Gastroesophageal sphincter (tissue), 3 donors: ENCODE results near the gene NBAS.

Experiments used
- CTCF ChIP-seq, 4 experiments: fragments of 200-600 bp in 2 of 4; fragments of 450-650 bp in 2 of 4; sonication (generic) in 1 of 4; IDR thresholded peaks; one replicate each; pipeline ENCODE4 v1.5.1; 2017 to 2019; ENCODE audit warnings: antibody characterized with exemption in 4 of 4, mild to moderate bottlenecking in 2 of 4, moderate library complexity in 2 of 4
- EP300 ChIP-seq: sonication (generic); formaldehyde crosslinking; IDR thresholded peaks from one replicate; pipeline ENCODE4 v1.6.1; 2017; ENCODE audit warnings: antibody characterized with exemption, mild to moderate bottlenecking
- POLR2A ChIP-seq, 2 donors: fragments of 450-650 bp; IDR thresholded peaks; one replicate each; pipeline ENCODE4 v1.6.1; 2017; ENCODE audit warnings: antibody characterized with exemption in 2 of 2, mild to moderate bottlenecking in 2 of 2, moderate library complexity in 1 of 2
- POLR2AphosphoS5 ChIP-seq: sonication (generic); formaldehyde crosslinking; IDR thresholded peaks from one replicate; pipeline ENCODE4 v1.6.1; 2017; ENCODE audit warnings: antibody characterized with exemption

DNA sequence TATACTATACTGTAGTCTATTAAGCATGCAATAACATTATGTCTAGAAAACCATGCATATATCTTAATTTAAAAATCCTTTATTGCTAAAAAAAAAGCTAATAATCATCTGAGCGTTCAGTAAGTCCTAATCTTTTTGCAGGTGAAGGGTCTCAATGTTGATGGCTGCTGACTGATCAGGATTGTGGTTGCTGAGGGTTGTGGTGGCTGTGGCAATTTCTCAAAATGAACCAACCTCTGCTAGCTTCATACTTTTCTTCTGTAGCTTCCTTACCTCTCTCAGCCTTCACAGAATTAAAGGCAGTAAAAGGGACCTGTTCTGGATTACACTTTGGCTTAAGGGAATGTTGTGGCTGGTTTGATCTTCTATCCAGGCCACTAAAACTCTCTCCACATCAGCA lies 235.8 kb downstream of the NBAS start:
- TF ChIP-seq POLR2A (IDR thresholded peaks at IDR 0.05) (no peak), CTCF (IDR thresholded peaks at IDR 0.05) (no peak), POLR2AphosphoS5 (no peak), EP300 (no peak)
